Epithelial cell of prostate (primary cell): ENCODE results near the gene GSTT2B.
"Not testable (repeated sequence)": the region's sequence is repeated elsewhere in the genome, so short reads cannot be mapped to it uniquely, and the experiment has no call there.

Source experiments
- DNase-seq: peaks from one replicate; pipeline ENCODE4 v3.0.0-alpha.2; 2011; ENCODE audit warnings: low read depth, low spot score
- H3K27ac ChIP-seq: fragments of 450-650 bp; 2 replicates; pipeline ENCODE4 v1.5.1; 2017; ENCODE audit warnings: mild to moderate bottlenecking

GSTT2B gene

GRCh38 chr22:23961084-23961771 lies at the start of gene GSTT2B:
TSS of gene GSTT2B (minus strand) at chr22:23961195. CDS start at chr22:23961131, 64 bp downstream.
- DNase-seq, H3K27ac ChIP-seq: not testable (repeated sequence)

DNA sequence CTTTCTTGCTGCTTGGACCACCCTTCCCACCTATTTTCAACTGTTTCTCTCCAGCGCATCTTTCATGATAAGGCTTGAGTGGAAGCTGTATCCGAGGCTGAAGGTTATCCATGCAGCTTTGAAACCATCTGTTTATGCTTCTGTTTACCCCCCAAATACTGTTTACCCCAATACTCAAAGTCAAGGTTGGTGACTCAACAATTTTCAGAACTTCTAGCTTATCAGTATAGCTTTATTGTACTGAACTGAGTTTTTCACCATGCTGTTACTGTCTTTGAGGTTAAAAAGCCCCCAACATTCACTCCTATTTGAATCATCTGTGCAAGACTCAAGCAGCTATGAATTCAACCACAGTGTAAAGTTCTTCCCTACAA lies 49.0 kb upstream of the GSTT2B start:
- H3K27ac ChIP-seq = no peak overlapping the region
- DNase-seq = no peak

- no peak for DNase-seq
- H3K27ac ChIP-seq = no peak overlapping the region
These were observed 48.4 kb upstream of the GSTT2B start for GRCh38 chr22:24009227-24010017.

- no peak overlapping the region for H3K27ac ChIP-seq
- DNase-seq = no peak
These were observed 47.6 kb upstream of the GSTT2B start for GRCh38 chr22:24008381-24009226.

GRCh38 chr22:24008022-24008283 lies 47.0 kb upstream of the GSTT2B start:
- H3K27ac ChIP-seq = no peak overlapping the region
- no peak for DNase-seq

DNA sequence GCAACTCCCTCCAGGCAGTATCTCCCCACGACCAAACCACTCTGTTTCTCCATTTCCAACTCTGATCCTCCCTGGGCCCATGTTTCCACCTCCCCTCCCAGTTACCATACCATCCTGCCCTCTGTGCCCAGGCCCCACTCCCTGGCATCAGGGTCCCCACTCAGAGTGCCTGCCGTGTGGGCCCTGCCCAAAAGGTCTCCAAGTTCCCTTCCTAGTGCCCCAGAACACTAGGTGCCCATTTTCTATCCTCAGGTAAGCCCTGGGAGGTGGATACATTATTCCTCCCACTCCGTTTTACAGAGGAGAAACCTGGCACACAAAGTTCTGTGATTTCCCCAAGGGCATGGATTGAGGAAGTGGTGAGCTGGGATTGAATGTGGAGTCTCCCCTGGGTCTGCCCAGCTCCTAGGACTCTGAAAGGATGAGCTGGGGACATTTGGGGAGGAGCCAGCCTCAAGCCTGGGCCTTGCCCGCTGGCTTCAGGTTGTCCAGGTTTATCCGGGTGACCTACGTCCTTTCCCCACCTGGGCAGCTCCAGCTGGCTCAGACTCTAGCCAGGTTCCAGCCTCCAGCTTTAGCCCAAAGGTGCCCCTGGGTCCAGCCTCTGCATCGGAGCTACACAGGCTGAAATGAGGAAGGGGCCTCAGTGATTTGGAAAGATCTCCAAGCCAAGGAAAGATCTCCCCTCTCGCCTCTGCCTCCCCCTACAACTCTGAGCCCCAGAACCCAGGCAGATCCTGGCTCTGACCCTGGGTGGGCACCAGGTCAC lies 46.4 kb upstream of the GSTT2B start:
- no peak overlapping the region for H3K27ac ChIP-seq
- no peak for DNase-seq

DNA sequence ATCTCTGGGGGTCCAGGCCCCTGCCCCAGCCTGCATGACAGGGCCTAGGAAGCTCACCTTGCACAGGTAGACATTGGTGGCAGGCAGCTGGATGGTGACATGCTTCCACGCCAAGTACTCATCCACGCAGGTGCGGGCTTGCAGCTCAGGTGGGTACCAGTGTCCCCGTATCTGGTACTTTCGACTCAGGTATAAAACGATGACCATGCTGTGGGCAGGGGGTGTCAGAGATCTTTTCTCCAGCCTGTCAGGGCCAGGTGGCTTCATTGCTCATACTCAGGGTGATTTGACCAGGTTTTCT lies 45.9 kb upstream of the GSTT2B start:
- DNase-seq = no peak
- H3K27ac ChIP-seq = no peak overlapping the region

DNA sequence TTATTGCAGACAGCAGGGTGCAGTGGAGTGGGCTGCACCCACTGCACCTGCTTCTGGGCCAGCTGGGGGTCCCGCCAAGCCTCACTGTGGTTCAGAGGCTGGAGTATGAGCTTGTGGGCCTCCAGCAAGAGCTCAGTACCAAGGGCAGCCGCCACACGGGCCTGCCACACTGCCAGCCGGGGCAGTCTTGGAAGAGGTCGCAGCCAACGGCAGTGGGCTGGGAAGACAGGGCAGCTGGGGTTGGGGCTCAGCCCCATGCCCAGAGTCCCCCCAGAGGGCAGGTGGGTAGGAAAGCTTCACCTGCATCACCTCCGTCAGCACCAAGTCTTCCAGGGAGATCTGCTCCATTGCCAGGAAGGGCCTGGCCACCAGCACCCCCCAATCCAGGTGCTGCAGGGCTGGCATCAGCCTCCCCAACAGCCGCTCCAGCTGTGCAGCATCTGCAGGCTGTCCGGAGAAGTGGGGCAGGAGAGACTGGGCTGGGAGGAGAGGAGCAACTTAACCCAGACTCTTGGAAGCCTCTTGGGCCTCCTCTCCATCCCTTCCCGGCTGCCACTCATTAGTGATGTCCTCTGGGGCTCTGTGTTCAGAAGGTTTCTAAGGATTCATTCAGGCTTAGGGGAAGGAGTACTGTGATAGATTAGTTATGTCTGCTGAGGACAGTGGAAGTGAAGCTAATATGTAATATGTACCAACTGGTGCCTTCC lies 45.4 kb upstream of the GSTT2B start:
- no peak overlapping the region for H3K27ac ChIP-seq
- no peak for DNase-seq

DNA sequence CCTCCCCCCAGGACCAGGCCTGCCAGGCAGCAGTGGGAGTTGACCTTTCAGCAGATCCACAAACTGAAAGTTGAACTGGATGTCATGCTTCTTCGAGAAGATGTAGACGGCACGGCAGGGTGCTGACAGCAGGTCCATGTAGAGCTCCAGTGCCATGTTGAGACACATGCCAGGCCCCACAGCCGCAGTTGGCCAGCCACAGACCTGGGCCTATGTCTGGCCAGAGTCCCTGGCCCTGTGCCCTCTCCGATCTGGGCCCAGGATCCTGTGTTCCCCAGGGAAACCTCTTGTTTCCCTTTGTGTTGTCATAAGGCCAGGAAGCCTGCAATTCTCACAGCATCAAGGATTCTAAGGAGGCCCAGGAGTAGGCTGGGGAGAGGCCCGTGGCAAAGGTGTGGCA lies 44.2 kb upstream of the GSTT2B start, which contains the start of gene GSTT4:
GSTT4 (minus strand) TSS at position 253 of the 400 bp plus-strand sequence; CDS start at position 156, 97 bp downstream.
- no peak within 1 kb of the TSS for H3K27ac ChIP-seq
- DNase-seq = no peak

- DNase-seq = no peak
- H3K27ac ChIP-seq = no peak overlapping the region
These were observed 42.9 kb upstream of the GSTT2B start for GRCh38 chr22:24003887-24004286.

- no peak for DNase-seq
- no peak overlapping the region for H3K27ac ChIP-seq
These were observed 41.9 kb upstream of the GSTT2B start for GRCh38 chr22:24002851-24003250.

DNA sequence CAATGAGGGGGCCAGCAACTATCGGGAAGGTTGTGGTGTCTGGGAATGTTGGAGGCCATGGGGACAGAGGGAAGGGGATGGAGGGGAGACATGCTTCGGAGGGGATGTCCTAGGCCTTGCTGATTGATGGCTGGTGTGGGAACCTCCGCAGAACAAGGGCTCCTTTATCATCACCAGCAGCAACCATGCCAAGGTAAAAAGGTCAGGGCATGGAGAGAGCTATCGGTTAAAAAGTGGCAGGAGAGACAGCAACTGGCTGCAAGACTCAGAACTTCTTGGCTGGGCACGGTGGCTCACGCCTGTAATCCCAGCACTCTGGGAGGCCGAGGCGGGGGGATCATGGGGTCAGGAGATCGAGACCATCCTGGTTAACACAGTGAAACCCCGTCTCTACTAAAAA lies 41.3 kb upstream of the GSTT2B start:
- no peak overlapping the region for H3K27ac ChIP-seq
- no peak for DNase-seq

DNA sequence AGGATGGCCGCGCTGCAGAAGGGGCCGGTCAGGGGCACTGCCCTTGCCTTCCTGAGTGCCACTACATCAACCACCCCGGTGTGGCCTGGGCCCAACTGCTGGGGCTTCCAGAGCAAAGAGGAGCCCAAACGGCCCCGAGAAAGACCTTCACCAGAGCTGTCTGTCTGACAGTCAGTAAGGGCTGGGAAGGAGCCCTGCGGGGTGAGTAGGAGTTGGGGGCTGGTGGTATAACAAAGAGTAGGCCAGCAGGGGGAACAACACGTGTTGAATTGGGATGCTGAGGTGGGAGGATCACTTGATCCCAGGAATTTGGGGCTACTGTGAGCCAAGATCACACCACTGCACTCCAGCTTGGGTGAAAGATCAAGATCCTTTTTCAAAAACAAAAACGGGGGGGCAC lies 40.3 kb upstream of the GSTT2B start:
- H3K27ac ChIP-seq = no peak overlapping the region
- DNase-seq = no peak

DNA sequence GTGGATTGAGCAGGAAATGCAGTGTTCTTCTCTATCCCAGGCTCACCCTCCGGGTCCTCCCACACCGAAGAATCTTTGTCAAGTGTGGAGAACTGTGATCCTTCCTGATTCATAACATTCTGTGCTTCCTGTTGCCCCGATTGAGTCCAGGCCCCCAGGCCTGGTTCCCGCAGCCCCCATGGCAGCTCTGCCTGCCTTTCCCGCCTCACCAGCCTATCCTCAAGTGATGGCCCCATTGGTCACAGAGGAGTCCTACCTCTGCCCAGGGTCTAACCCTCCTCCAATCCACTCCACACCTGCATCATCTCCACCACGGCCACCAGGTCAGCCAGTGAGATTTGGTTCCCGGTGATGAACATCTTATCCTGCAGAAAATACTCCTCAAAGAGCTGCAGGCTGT lies 38.8 kb upstream of the GSTT2B start:
- not testable (repeated sequence) for DNase-seq

GRCh38 chr22:23997092-23997491 lies 36.1 kb upstream of the GSTT2B start:
- DNase-seq = no peak
- no peak overlapping the region for H3K27ac ChIP-seq

More for the DNA sequence above, 38.8 kb upstream of the GSTT2B start:
- H3K27ac ChIP-seq = not testable (repeated sequence)

DNA sequence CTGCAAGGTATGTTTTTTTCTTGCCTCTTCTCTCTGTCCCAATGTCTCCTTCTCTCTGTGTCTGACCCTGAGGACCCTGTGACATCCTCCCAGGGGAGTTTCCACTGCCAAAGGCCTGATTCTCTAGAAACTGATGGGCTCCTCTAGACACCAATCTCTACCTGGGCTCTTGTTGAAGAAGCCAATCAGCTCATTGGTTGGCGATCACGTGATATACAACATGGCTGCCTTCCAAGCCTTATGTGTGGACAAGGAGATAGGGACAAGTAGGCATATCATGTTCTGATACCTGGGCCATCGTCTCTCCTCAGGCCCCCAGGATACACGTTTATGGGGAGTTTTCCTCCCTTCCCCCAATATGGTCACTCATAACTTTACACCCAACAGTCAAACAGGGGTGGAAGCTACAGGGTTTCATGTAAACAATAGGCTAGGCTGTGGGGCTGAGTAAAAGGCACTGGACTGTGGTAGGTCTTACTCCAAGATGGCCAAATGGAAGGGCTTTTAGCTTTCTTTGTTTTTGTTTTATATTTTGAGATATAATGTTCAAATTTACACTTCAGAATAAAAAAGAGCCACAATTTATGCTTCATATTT lies 32.7 kb upstream of the GSTT2B start:
- not testable (repeated sequence) for DNase-seq

DNA sequence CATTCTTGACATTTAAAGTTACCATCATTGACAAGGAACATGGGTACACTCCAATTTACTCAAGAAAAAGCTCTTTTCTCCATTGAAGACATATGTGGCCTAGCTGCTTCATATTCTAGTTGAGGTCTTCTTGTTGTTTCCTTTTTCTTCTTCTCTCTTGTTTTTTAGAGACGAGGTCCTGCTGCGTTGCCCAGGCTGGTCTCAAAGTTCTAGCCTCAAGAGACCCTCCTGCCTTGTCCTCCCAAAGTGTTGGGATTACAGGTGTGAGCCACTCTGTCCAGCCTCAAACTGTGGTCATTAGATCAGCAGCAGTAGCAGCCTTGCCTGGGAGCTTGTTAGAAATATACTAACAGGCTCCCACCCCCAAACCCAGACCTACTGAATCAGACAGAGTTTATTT lies 32.1 kb upstream of the GSTT2B start:
- H3K27ac ChIP-seq, DNase-seq: not testable (repeated sequence)

More for the DNA sequence above, 32.7 kb upstream of the GSTT2B start:
- not testable (repeated sequence) for H3K27ac ChIP-seq

GRCh38 chr22:23989583-23990244 lies 28.7 kb upstream of the GSTT2B start:
- H3K27ac ChIP-seq, DNase-seq: not testable (repeated sequence)
